Glomerular endothelial cell (primary cell): ENCODE data around the gene KRT38. TPM values are rescaled to one million over a fixed set of nuclear protein-coding genes. Genes with fewer than 3 reads are reported as not detected.
"Not testable (repeated sequence)": the region's sequence is repeated elsewhere in the genome, so short reads cannot be mapped to it uniquely, and the experiment has no call there.

Experiments
- DNase-seq: peaks from one replicate; pipeline ENCODE4 v3.0.0-alpha.2; 2011; ENCODE audit warnings: low read depth, low spot score; ENCODE audit errors: extremely low read depth
- total RNA-seq: library from RNA; depleted of rRNA; stranded (reverse); fragments of >200 nt; gene quantifications from 2 replicates; pipeline ENCODE4 v1.2.3, GENCODE V29; 2015

The KRT38 gene
- total RNA-seq, 1 donor from 2014 or later, result not detected

DNA sequence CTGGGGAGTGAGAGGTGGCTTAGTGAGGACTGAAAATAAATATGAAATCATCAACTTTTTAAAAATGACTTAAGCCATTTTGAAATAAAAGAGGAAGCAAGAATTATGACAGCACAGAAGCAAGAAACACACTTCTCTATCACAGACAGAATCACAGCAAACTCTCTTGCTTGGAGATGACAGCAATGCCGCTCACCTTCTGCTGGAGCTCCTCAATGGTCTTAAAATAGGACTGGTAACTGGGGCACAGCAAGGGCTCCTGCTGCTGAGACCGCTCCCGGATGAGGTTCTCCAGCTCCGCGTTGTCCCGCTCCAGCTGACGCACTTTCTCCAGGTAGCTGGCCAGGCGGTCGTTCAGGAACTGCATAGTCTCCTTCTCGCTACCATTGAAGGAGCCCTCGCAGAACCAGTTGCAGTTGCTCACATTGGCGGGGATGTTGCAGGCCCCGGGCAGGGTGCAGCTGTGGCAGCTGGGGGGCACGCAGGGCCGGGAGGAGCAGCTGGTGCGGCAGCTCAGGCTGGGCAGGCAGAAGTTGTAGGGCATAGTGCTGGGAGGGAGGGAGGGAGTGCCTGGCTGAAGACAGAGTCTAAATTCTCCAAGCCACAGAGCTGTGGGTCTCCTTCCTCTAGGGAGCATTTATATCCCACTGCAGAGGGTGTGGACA is 43.7 kb downstream of the KRT38 start, which contains the start of gene KRT31:
TSS of gene KRT31 (minus strand) at position 613 of the 665 bp plus-strand sequence. CDS start at position 544, 69 bp downstream.
- no peak for DNase-seq

- DNase-seq, result no peak
Observed at GRCh38 chr17:41396340-41396739, 44.4 kb downstream of the KRT38 start.

- no peak for DNase-seq
Observed at GRCh38 chr17:41395611-41396010, 45.2 kb downstream of the KRT38 start.

GRCh38 chr17:41395044-41395443 is 45.7 kb downstream of the KRT38 start:
- DNase-seq, result not testable (repeated sequence)

GRCh38 chr17:41394254-41394996 is 46.4 kb downstream of the KRT38 start:
- no peak for DNase-seq

- no peak for DNase-seq
Observed at GRCh38 chr17:41393826-41394225, 47.0 kb downstream of the KRT38 start.

DNA sequence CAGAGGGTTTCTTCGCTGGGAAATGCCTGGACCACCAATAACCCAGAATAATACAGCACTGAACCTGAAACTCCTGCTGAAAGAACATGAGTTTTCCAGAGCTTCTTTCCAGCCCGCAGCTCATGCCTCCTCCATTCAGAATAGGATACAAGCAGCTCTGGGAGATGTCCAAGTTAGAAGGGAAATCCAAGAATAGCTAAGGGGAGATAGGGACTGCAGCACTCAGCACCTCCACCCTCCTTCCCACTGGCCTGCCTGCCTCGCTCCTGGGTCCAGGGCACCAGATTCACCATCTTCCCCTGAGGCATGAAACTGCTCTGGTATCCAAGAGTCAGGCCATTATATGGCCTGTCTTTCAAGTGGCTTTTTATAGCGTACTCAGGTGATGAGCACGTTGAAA is 47.5 kb downstream of the KRT38 start:
- DNase-seq, result no peak

- DNase-seq, result no peak
Observed at GRCh38 chr17:41392278-41392677, 48.5 kb downstream of the KRT38 start.

- no peak for DNase-seq
Observed at GRCh38 chr17:41391535-41391934, 49.2 kb downstream of the KRT38 start.

- no peak for DNase-seq
Observed at GRCh38 chr17:41390411-41390938, 50.3 kb downstream of the KRT38 start.

DNA sequence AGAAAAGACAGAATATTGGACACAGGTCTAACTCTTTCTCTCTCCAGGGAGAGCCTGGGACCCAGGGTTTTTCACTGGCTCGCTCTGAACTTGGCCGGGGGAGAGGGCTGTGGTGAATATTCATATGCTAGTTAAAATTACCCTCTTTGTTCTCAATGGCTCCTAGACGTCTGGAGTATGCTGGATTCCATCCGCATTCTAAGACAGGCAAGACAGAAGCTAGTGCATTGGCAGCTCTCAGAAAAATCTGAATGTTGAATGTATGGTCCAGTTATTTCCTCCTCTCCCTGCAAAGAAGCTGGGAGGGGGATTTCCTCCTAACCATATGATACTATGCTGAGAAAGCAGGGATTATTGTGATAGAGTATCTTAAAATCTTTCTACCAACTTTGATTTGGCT is 53.1 kb downstream of the KRT38 start:
- no peak for DNase-seq

- DNase-seq, result no peak
Observed at GRCh38 chr17:41386227-41386626, 54.6 kb downstream of the KRT38 start.

Other genes starting within 250 kb of the KRT38 start
- gene KRTAP9-2, start 214.3 kb downstream of the KRT38 start, total RNA-seq, result not detected in 2 replicates
- not detected in 2 replicates for gene KRTAP9-3, start 208.5 kb downstream of the KRT38 start, total RNA-seq
- not detected in 2 replicates for gene KRTAP9-8, start 203.0 kb downstream of the KRT38 start, total RNA-seq
- not detected in 2 replicates for gene KRTAP9-4, start 191.3 kb downstream of the KRT38 start, total RNA-seq
- not detected in 2 replicates for gene KRTAP9-9, start 185.6 kb downstream of the KRT38 start, total RNA-seq
- not detected in 2 replicates for gene KRTAP9-6, start 175.6 kb downstream of the KRT38 start, total RNA-seq
- gene KRTAP9-7, start 165.3 kb downstream of the KRT38 start, total RNA-seq, result not detected in 2 replicates
- not detected in 2 replicates for gene KRTAP29-1, start 138.1 kb downstream of the KRT38 start, total RNA-seq
- not detected in 2 replicates for gene KRTAP16-1, start 131.7 kb downstream of the KRT38 start, total RNA-seq
- gene KRTAP17-1, start 125.3 kb downstream of the KRT38 start, total RNA-seq, result not detected in 2 replicates
- not detected in 2 replicates for gene KRT33A, start 90.2 kb downstream of the KRT38 start, total RNA-seq
- not detected in 2 replicates for gene KRT33B, start 71.2 kb downstream of the KRT38 start, total RNA-seq
- gene KRT34, start 58.7 kb downstream of the KRT38 start, total RNA-seq, result 0.35 TPM in 1 of 2 replicates, not detected in the other
- not detected in 2 replicates for gene KRT31, start 43.4 kb downstream of the KRT38 start, total RNA-seq
- not detected in 2 replicates for gene KRT37, start 16.4 kb downstream of the KRT38 start, total RNA-seq
- not detected in 2 replicates for gene KRT32, start 26.4 kb upstream of the KRT38 start, total RNA-seq
- not detected in 2 replicates for gene KRT35, start 40.2 kb upstream of the KRT38 start, total RNA-seq
- not detected in 2 replicates for gene KRT36, start 48.9 kb upstream of the KRT38 start, total RNA-seq
- gene KRT13, start 64.6 kb upstream of the KRT38 start, total RNA-seq, result not detected in 2 replicates
- gene KRT15, start 77.9 kb upstream of the KRT38 start, total RNA-seq, result 3.4 and 11.4 TPM in 2 replicates
- 23.7 and 211 TPM in 2 replicates for gene KRT19, start 87.3 kb upstream of the KRT38 start, total RNA-seq
- gene KRT9, start 131.1 kb upstream of the KRT38 start, total RNA-seq, result not detected in 2 replicates
- gene KRT14, start 145.9 kb upstream of the KRT38 start, total RNA-seq, result not detected in 2 replicates
- gene KRT16, start 171.8 kb upstream of the KRT38 start, total RNA-seq, result not detected in 2 replicates
- 2.7 TPM in 1 of 2 replicates, not detected in the other for gene KRT17, start 183.6 kb upstream of the KRT38 start, total RNA-seq
- gene EIF1, start 247.9 kb upstream of the KRT38 start, total RNA-seq, result 229 and 367 TPM in 2 replicates